GM12872 (cell line): ENCODE results near the gene SLC9A9.

Experiments
- TF ChIP-seq, protein P1 (sequence below): IDR thresholded peaks from 3 replicates; pipeline ENCODE4 v1.5.1; 2011; ENCODE audit warnings: low read depth, mild to moderate bottlenecking, low read length, moderate library complexity; ENCODE audit not compliant: insufficient read depth

Gene SLC9A9

DNA sequence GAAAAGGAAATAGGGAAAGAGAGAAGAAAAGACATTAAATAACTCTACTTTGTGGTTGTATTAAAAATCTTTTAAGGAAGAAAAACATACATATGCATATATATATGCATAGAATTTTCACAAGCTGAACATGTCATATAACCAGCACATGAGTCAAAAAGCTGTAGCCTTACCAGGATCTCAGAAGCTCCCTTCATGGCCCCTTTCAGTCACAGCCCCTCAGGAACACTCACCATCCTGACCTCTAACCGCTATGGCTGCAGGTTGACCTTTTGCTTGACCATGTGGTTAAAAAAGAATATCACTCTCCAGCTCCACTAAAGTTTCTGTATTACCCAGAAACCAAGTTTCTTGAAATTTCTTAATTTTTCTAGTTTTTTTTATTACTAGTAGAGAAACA is 625.3 kb downstream of the SLC9A9 start:
- TF ChIP-seq, protein P1, sequence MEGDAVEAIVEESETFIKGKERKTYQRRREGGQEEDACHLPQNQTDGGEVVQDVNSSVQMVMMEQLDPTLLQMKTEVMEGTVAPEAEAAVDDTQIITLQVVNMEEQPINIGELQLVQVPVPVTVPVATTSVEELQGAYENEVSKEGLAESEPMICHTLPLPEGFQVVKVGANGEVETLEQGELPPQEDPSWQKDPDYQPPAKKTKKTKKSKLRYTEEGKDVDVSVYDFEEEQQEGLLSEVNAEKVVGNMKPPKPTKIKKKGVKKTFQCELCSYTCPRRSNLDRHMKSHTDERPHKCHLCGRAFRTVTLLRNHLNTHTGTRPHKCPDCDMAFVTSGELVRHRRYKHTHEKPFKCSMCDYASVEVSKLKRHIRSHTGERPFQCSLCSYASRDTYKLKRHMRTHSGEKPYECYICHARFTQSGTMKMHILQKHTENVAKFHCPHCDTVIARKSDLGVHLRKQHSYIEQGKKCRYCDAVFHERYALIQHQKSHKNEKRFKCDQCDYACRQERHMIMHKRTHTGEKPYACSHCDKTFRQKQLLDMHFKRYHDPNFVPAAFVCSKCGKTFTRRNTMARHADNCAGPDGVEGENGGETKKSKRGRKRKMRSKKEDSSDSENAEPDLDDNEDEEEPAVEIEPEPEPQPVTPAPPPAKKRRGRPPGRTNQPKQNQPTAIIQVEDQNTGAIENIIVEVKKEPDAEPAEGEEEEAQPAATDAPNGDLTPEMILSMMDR = no peak

- TF ChIP-seq, protein P1 = no peak
Observed at GRCh38 chr3:143222505-143222904, 625.8 kb downstream of the SLC9A9 start.

GRCh38 chr3:143221446-143221845 is 626.8 kb downstream of the SLC9A9 start:
- TF ChIP-seq, protein P1 = no peak

DNA sequence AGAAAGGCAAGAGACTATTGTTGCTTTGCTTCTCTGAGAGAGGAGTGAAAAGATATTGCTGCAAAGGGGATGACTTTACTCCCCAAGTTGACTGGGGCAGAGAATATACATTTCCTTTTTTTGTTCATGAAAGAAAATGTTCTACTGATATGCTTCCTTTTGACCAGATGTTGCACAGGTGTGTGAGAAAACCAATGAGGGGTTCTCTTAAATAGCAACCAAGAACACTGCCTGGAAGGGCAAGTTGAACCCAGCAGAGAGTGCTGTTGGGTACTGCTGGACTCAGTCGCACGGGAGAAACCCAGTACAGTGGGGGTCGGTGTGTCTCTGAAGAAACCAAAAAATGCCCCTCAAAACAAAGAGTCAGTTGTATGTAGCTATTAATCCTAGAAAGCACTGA is 627.5 kb downstream of the SLC9A9 start:
- TF ChIP-seq, protein P1 = no peak

DNA sequence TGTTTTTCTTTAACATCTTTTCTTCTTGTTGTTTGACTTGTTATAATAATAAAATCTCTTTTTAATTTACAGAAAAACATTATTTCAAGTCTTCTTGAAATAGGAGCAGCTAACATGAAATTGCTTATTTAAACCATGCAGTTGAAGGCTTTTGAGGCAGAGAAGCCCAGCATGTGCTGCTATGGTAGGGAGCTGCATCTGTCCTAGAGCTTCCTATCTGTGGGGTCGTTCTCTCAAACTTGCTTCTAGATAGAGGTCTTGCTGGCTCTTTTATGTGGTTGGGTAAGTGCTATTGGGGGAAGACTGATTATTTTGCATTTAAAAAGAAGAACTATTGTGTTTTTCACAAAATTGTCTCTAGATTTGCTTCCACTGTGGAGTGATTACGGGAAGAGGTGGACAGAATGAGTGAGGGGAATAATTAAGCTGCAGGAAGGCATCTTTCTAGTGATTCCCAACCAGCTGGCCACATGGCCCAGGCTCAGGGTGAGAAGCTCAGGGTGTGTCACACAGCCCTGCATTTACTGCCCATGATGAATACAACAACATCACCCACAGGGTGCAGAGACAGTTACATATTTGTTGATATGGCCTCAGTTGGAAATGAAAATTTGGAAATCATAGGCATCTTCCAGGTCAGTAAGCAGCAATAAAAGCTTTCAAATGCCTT is 630.0 kb downstream of the SLC9A9 start:
- TF ChIP-seq, protein P1 = no peak

DNA sequence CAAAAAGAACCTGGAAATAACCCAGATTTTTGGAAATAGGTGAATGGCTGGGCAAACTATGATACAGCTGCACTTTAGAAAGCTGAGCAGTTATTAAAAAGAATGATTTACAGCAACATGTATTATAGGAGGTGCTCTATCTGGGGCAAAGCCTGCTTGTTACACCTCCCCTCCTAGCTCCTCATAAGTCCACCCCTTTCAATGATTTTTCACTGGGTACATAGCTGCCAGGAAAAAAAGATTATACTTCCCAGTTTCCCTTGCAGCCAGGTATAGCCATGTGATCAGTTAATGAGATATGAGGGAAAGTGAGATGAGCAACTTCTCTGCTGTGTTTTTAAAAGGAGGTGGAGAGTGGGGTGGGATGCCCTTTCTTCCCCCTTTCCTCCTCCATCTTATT is 631.0 kb downstream of the SLC9A9 start:
- TF ChIP-seq, protein P1 = no peak

DNA sequence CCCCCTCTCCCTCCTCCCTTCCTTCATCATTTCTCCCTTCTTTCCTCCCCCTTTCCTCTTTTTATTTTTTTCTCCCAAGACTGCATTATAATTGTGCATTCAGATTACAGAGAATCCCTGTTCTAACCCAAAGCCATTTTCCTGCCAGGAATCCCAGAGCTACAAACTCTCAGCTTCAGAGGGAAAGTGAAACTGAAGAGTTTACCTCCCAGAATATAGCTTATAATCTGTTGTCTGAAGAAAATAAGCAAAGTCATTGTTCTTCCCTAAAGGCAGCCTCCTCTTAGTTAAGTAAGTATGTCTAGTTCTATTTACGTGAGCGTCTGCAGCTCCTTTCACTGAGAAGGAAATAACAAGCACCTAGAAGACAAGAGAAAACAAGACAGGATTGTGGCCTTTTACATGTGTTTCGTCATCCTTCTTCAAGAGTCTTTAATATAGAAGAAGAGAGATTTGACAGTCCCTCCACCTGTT is 631.5 kb downstream of the SLC9A9 start:
- TF ChIP-seq, protein P1 = no peak
